CD14-positive monocyte (primary cell): Measurements from ENCODE around the gene CDKN2B-AS1. TPM values are rescaled to one million over a fixed set of nuclear protein-coding genes. Genes with fewer than 3 reads are reported as not detected.

Source experiments
- DNase-seq, 3 donors: peaks; one replicate each; pipeline ENCODE4 v3.0.0-alpha.2; 2011 to 2022
- H2AFZ ChIP-seq: 2 replicates; pipeline ENCODE4 v1.6.0; 2012; ENCODE audit warnings: mild to moderate bottlenecking, low read depth, low read length, inconsistent platforms; ENCODE audit not compliant: insufficient read depth, poor library complexity, severe bottlenecking
- H3K27ac ChIP-seq, 2 donors: 1 replicate in 1 of 2; 2 replicates in 1 of 2; pipeline ENCODE4 v1.5.1; 2012 to 2013; ENCODE audit warnings: low read length in 2 of 2, control low read depth in 1 of 2, inconsistent platforms in 1 of 2, low read depth in 1 of 2, mild to moderate bottlenecking in 1 of 2
- H3K27me3 ChIP-seq, 2 donors: one replicate each; pipeline versions ENCODE4 v1.6.0 to v1.6.1; 2011 to 2013; ENCODE audit warnings: low read length in 2 of 2; ENCODE audit not compliant: control insufficient read depth in 2 of 2, insufficient read depth in 2 of 2
- H3K36me3 ChIP-seq, 2 donors: replicated peaks in 1 of 2; 1 replicate in 1 of 2; 2 replicates in 1 of 2; pipeline versions ENCODE4 v1.5.1 to v1.6.1; 2012 to 2013; ENCODE audit warnings: low read length in 2 of 2, control low read depth in 1 of 2, inconsistent platforms in 1 of 2, mild to moderate bottlenecking in 1 of 2; ENCODE audit not compliant: insufficient read depth in 2 of 2, control insufficient read depth in 1 of 2
- H3K4me1 ChIP-seq, 2 donors: 1 replicate in 1 of 2; 2 replicates in 1 of 2; pipeline versions ENCODE4 v1.5.1 to v1.6.1; 2012 to 2013; ENCODE audit warnings: low read length in 2 of 2, control low read depth in 1 of 2, inconsistent platforms in 1 of 2, mild to moderate bottlenecking in 1 of 2, moderate library complexity in 1 of 2; ENCODE audit not compliant: insufficient read depth in 2 of 2, control insufficient read depth in 1 of 2
- H3K4me2 ChIP-seq: replicated peaks from 2 replicates; pipeline ENCODE3; 2012; ENCODE audit warnings: low read length, moderate library complexity, mild to moderate bottlenecking; ENCODE audit not compliant: poor library complexity, severe bottlenecking; ENCODE audit errors: extremely low read depth
- H3K4me3 ChIP-seq, 3 experiments: fragments of 200-600 bp in 1 of 3; sonication (generic) in 1 of 3; replicated peaks in 1 of 3; 1 replicate in 2 of 3; 2 replicates in 1 of 3; pipeline ENCODE4 v1.5.1; 2011 to 2013; ENCODE audit warnings: low read length in 3 of 3, mild to moderate bottlenecking in 3 of 3, control low read depth in 2 of 3, low read depth in 2 of 3, inconsistent platforms in 1 of 3, moderate library complexity in 1 of 3
- H3K79me2 ChIP-seq: 2 replicates; pipeline ENCODE4 v1.6.0; 2012; ENCODE audit warnings: mild to moderate bottlenecking, control low read depth, inconsistent platforms, low read length, moderate library complexity; ENCODE audit not compliant: insufficient read depth
- H3K9ac ChIP-seq: 2 replicates; pipeline ENCODE4 v1.6.0; 2017; ENCODE audit warnings: low read length, mild to moderate bottlenecking; ENCODE audit not compliant: insufficient read depth, poor library complexity, severe bottlenecking
- H3K9me3 ChIP-seq, 2 donors: replicated peaks in 1 of 2; 1 replicate in 1 of 2; 2 replicates in 1 of 2; pipeline versions ENCODE4 v1.5.1 to v1.6.1; 2012 to 2013; ENCODE audit warnings: low read length in 2 of 2, control low read depth in 1 of 2; ENCODE audit not compliant: control insufficient read depth in 1 of 2, insufficient read depth in 1 of 2
- H4K20me1 ChIP-seq: 2 replicates; pipeline ENCODE4 v1.6.0; 2012; ENCODE audit warnings: mild to moderate bottlenecking, low read length, control low read depth, moderate library complexity; ENCODE audit not compliant: insufficient read depth
- H3K27ac Mint-ChIP-seq, 7 donors: one replicate each; pipeline ENCODE4 v1.8.0; 2020; ENCODE audit warnings: mild to moderate bottlenecking in 7 of 7, mixed read lengths in 7 of 7, moderate library complexity in 6 of 7, inconsistent platforms in 2 of 7
- H3K27me3 Mint-ChIP-seq, 3 donors: one replicate each; pipeline ENCODE4 v1.8.0; 2021 to 2022; ENCODE audit warnings: low read depth in 3 of 3, mild to moderate bottlenecking in 3 of 3, mixed read lengths in 3 of 3, moderate library complexity in 3 of 3, inconsistent platforms in 1 of 3
- H3K36me3 Mint-ChIP-seq, 2 donors: one replicate each; pipeline ENCODE4 v1.8.0; 2020; ENCODE audit warnings: mixed read lengths in 2 of 2, inconsistent platforms in 1 of 2, mild to moderate bottlenecking in 1 of 2
- H3K4me1 Mint-ChIP-seq: one replicate; pipeline ENCODE4 v1.8.0; 2020; ENCODE audit warnings: mild to moderate bottlenecking, mixed read lengths
- H3K4me3 Mint-ChIP-seq, 2 donors: one replicate each; pipeline ENCODE4 v1.8.0; 2020; ENCODE audit warnings: mild to moderate bottlenecking in 2 of 2, mixed read lengths in 2 of 2, moderate library complexity in 1 of 2
- H3K9me3 Mint-ChIP-seq, 7 donors: one replicate each; pipeline ENCODE4 v1.8.0; 2020 to 2022; ENCODE audit warnings: mixed read lengths in 7 of 7, mild to moderate bottlenecking in 6 of 7, moderate library complexity in 6 of 7, inconsistent platforms in 2 of 7
- CTCF ChIP-seq: fragments of 200-600 bp; IDR thresholded peaks from one replicate; pipeline ENCODE4 v1.8.0; 2022; ENCODE audit warnings: antibody characterized with exemption, mild to moderate bottlenecking
- WGBS: methylation state at CpG from one replicate; pipeline ENCODE4 v1.1.5; 2013; ENCODE audit warnings: missing lambda C conversion rate; ENCODE audit not compliant: insufficient coverage; 5-methylcytosine and 5-hydroxymethylcytosine counted together
- intact Hi-C, 2 donors: fragments of 100-400 bp; cut with micrococcal nuclease; formaldehyde crosslinking; loops; one replicate each; pipeline versions ENCODE4 v1.15.0 to v1.15.1; 2023
- polyA plus RNA-seq, 3 donors: library from polyadenylated mRNA; depleted of rRNA in 1 of 3; unstranded in 2 of 3; stranded (reverse) in 1 of 3; fragments of 300-500 nt in 2 of 3; fragments of >200 nt in 1 of 3; fragmentation: Illumina TruSeq in 2 of 3; gene quantifications; 1 replicate in 2 of 3; 2 replicates in 1 of 3; pipeline ENCODE4 v1.2.3, GENCODE V29; 2012 to 2021

CDKN2B-AS1 gene
- polyA plus RNA-seq, 3 donors: 0.35 to 0.55 (median 0.50) TPM

- peaks cover 10 to 16% of the 10 kb centered on the region in 2 donors for H3K4me1 ChIP-seq
- peak overlapping the region in 1 of 2 donors; percentile 66 for H3K4me3 Mint-ChIP-seq
- H3K9ac ChIP-seq: no peak overlapping the region
- intact Hi-C loops: no loop called here
- no peaks in the 10 kb centered on the region for H3K79me2 ChIP-seq
- TF ChIP-seq CTCF: no peak
- peak in 2 of 3 donors; percentile 50 to 61 for DNase-seq
- H3K27ac ChIP-seq: no peak overlapping the region
- no peaks in the 10 kb centered on the region for H4K20me1 ChIP-seq
- H3K4me2 ChIP-seq: peak overlapping the region; percentile 40
- no peak overlapping the region for H2AFZ ChIP-seq
- no CpG with 5 or more reads among the region's 1 CpG for WGBS
- H3K27me3 ChIP-seq: peaks cover 26 to 45% of the 10 kb centered on the region in 2 donors
- H3K36me3 Mint-ChIP-seq: no peaks in the 10 kb centered on the region
- H3K9me3 Mint-ChIP-seq: peaks cover 0 to 2% (median 0%) of the 10 kb centered on the region in 7 donors
- H3K27me3 Mint-ChIP-seq: peaks cover 10 to 27% (median 22%) of the 10 kb centered on the region in 3 donors
- no peaks in the 10 kb centered on the region for H3K9me3 ChIP-seq
- peak overlapping the region in 1 of 3 experiments; percentile 29 for H3K4me3 ChIP-seq
- H3K36me3 ChIP-seq: no peaks in the 10 kb centered on the region
- H3K4me1 Mint-ChIP-seq: peaks cover 21% of the 10 kb centered on the region
- H3K27ac Mint-ChIP-seq: peak overlapping the region in 1 of 7 donors; percentile 7
These were observed 149.4 kb downstream of the CDKN2B-AS1 start for GRCh38 chr9:22143799-22144625.

- no peak for DNase-seq
- WGBS: no CpG with 5 or more reads among the region's 3 CpGs
- Histone ChIP-seq H3K9ac (no peak overlapping the region), H3K36me3 (no peaks in the 10 kb centered on the region), H3K4me3 (no peak overlapping the region), H3K27me3 (peaks cover 21 to 38% of the 10 kb centered on the region in 2 donors), H3K79me2 (no peaks in the 10 kb centered on the region), H3K9me3 (no peaks in the 10 kb centered on the region), H3K27ac (no peak overlapping the region), H3K4me2 (no peak overlapping the region), H3K4me1 (peaks cover 10 to 16% of the 10 kb centered on the region in 2 donors), H4K20me1 (no peaks in the 10 kb centered on the region), H2AFZ (no peak overlapping the region)
- H3K27ac Mint-ChIP-seq: no peak overlapping the region
- intact Hi-C loops: no loop called here
- H3K4me1 Mint-ChIP-seq: peaks cover 21% of the 10 kb centered on the region
- H3K9me3 Mint-ChIP-seq: peaks cover 0 to 4% (median 0%) of the 10 kb centered on the region in 7 donors
- H3K4me3 Mint-ChIP-seq: no peak overlapping the region
- H3K36me3 Mint-ChIP-seq: no peaks in the 10 kb centered on the region
- peaks cover 5 to 27% (median 26%) of the 10 kb centered on the region in 3 donors for H3K27me3 Mint-ChIP-seq
- TF ChIP-seq CTCF: no peak
These were observed 152.0 kb downstream of the CDKN2B-AS1 start for GRCh38 chr9:22146604-22147003.
